A673 (cell line): ENCODE data around the gene PCDHGB6.

Experiments
- EZH2 ChIP-seq: fragments of 200-600 bp; sonication (generic); IDR thresholded peaks from 2 replicates; pipeline ENCODE4 v1.6.1; 2017; ENCODE audit warnings: borderline replicate concordance, low read depth, mild to moderate bottlenecking, mixed read lengths, antibody characterized with exemption, low read length; ENCODE audit not compliant: poor library complexity, severe bottlenecking
- TF ChIP-seq, protein P1 (sequence below): fragments of 300-800, 200-600 bp; sonication (generic); conservative IDR thresholded peaks from 2 replicates; pipeline ENCODE4 v1.5.1; 2017; ENCODE audit warnings: low read depth, mild to moderate bottlenecking, antibody characterized with exemption, low read length, moderate library complexity, mixed read lengths

DNA sequence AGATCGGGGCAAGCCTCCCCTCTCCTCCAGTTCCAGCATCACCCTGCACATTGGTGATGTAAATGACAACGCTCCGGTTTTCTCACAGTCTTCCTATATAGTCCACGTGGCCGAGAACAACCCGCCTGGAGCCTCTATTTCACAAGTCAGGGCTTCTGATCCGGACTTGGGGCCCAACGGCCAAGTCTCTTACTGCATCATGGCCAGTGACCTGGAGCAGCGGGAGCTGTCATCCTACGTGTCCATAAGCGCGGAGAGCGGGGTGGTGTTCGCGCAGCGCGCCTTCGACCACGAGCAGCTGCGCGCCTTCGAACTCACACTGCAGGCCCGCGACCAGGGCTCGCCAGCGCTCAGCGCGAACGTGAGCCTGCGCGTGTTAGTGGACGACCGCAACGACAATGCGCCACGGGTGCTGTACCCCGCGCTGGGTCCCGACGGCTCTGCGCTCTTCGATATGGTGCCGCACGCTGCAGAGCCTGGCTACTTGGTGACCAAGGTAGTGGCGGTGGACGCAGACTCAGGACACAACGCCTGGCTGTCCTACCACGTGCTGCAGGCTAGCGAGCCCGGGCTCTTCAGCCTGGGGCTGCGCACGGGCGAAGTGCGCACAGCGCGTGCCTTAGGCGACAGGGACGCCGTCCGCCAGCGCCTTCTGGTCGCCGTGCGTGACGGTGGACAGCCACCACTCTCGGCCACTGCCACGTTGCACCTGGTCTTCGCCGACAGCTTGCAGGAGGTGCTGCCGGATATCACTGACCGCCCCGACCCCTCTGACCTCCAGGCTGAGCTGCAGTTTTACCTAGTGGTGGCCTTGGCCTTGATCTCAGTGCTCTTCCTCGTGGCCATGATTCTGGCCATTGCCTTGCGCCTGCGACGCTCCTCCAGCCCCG is 18.4 kb upstream of the PCDHGB6 start:
- TF ChIP-seq, protein P1, sequence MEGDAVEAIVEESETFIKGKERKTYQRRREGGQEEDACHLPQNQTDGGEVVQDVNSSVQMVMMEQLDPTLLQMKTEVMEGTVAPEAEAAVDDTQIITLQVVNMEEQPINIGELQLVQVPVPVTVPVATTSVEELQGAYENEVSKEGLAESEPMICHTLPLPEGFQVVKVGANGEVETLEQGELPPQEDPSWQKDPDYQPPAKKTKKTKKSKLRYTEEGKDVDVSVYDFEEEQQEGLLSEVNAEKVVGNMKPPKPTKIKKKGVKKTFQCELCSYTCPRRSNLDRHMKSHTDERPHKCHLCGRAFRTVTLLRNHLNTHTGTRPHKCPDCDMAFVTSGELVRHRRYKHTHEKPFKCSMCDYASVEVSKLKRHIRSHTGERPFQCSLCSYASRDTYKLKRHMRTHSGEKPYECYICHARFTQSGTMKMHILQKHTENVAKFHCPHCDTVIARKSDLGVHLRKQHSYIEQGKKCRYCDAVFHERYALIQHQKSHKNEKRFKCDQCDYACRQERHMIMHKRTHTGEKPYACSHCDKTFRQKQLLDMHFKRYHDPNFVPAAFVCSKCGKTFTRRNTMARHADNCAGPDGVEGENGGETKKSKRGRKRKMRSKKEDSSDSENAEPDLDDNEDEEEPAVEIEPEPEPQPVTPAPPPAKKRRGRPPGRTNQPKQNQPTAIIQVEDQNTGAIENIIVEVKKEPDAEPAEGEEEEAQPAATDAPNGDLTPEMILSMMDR, result no peak
- TF ChIP-seq EZH2, result no peak
